H1 (cell line): Measurements from ENCODE around the gene ARHGAP42. TPM values are rescaled to one million over a fixed set of nuclear protein-coding genes. Genes with fewer than 3 reads are reported as not detected.

Source experiments
- CTCF ChIA-PET: fragments of 300-600 bp; sonication (Branson Sonifier 250); formaldehyde crosslinking; loops from one replicate; lab custom pipeline; 2021; ENCODE audit not compliant: partially characterized antibody; lab: Charles Lee
- POLR2A ChIA-PET: fragments of 300-600 bp; sonication (Branson Sonifier 250); formaldehyde crosslinking; loops from one replicate; lab custom pipeline; 2021; ENCODE audit warnings: inconsistent platforms; ENCODE audit not compliant: partially characterized antibody; lab: Charles Lee
- DNase-seq, 2 experiments: peaks; one replicate each; pipeline versions ENCODE4 v3.0.0 to v3.0.0-alpha.2; 2010 to 2022; ENCODE audit warnings: low spot score in 2 of 2, low read depth in 1 of 2, mixed read lengths in 1 of 2
- FAIRE-seq: peaks from 2 replicates; lab custom pipeline; 2011; peaks lifted over from hg19 to GRCh38; lab: Jason Lieb, UNC
- H2AFZ ChIP-seq: 2 replicates; pipeline ENCODE4 v1.8.1; 2012; ENCODE audit warnings: low read length, inconsistent platforms
- H2AK5ac ChIP-seq: 2 replicates; pipeline ENCODE4 v1.6.1; 2013; ENCODE audit warnings: low read depth, low read length
- H2BK120ac ChIP-seq: replicated peaks from 2 replicates; pipeline ENCODE3; 2013; ENCODE audit warnings: low read depth, low read length, inconsistent platforms
- H2BK12ac ChIP-seq: 2 replicates; pipeline ENCODE4 v1.6.1; 2013; ENCODE audit warnings: low read depth, low read length
- H2BK15ac ChIP-seq: 2 replicates; pipeline ENCODE4 v1.6.1; 2013; ENCODE audit warnings: low read length
- H2BK20ac ChIP-seq: 2 replicates; pipeline ENCODE4 v1.6.1; 2013; ENCODE audit warnings: low read length
- H2BK5ac ChIP-seq: 2 replicates; pipeline ENCODE4 v1.6.1; 2013; ENCODE audit warnings: low read depth, low read length
- H3K14ac ChIP-seq: 2 replicates; pipeline ENCODE4 v1.6.1; 2013; ENCODE audit warnings: inconsistent platforms; ENCODE audit not compliant: insufficient read length
- H3K18ac ChIP-seq: 2 replicates; pipeline ENCODE4 v1.6.1; 2013; ENCODE audit warnings: low read length; ENCODE audit errors: extremely low read depth
- H3K23ac ChIP-seq: 2 replicates; pipeline ENCODE4 v1.6.1; 2013; ENCODE audit warnings: inconsistent platforms; ENCODE audit not compliant: insufficient read length
- H3K23me2 ChIP-seq: 2 replicates; pipeline ENCODE4 v1.6.1; 2013; ENCODE audit warnings: low read depth, low read length
- H3K27ac ChIP-seq: 2 replicates; pipeline ENCODE4 v1.6.1; 2011; ENCODE audit warnings: low read depth, low read length, inconsistent platforms
- H3K27me3 ChIP-seq, 4 experiments: replicated peaks in 1 of 4; 1 replicate in 1 of 4; 2 replicates in 3 of 4; pipeline versions ENCODE4 v1.6.1 to v1.8.1; 2011 to 2013; ENCODE audit warnings: low read length in 3 of 4, mild to moderate bottlenecking in 3 of 4, inconsistent platforms in 2 of 4, mixed read lengths in 2 of 4, moderate library complexity in 1 of 4; ENCODE audit not compliant: control insufficient read depth in 3 of 4, insufficient read depth in 3 of 4; ENCODE audit errors: extremely low read depth in 1 of 4
- H3K36me3 ChIP-seq, 4 experiments: 2 replicates each; pipeline versions ENCODE4 v1.6.1 to v1.8.1; 2011 to 2013; ENCODE audit warnings: mild to moderate bottlenecking in 4 of 4, low read length in 3 of 4, moderate library complexity in 2 of 4, control low read depth in 1 of 4, inconsistent platforms in 1 of 4; ENCODE audit not compliant: insufficient read depth in 4 of 4, control insufficient read depth in 2 of 4
- H3K4ac ChIP-seq: replicated peaks from 2 replicates; pipeline ENCODE3; 2013; ENCODE audit warnings: low read length, low read depth, mixed read lengths, inconsistent platforms; ENCODE audit not compliant: insufficient read length
- H3K4me1 ChIP-seq, 4 experiments: replicated peaks in 1 of 4; 1 replicate in 1 of 4; 2 replicates in 3 of 4; pipeline versions ENCODE4 v1.6.1 to v1.8.1; 2011 to 2013; ENCODE audit warnings: low read length in 3 of 4, inconsistent platforms in 2 of 4, mixed read lengths in 1 of 4; ENCODE audit not compliant: insufficient read depth in 4 of 4, control insufficient read depth in 3 of 4
- H3K4me2 ChIP-seq, 2 experiments: 2 replicates each; pipeline versions ENCODE4 v1.6.1 to v1.8.1; 2011 to 2013; ENCODE audit warnings: low read depth in 2 of 2, low read length in 2 of 2, control low read depth in 1 of 2, inconsistent platforms in 1 of 2, mild to moderate bottlenecking in 1 of 2; ENCODE audit not compliant: insufficient read depth in 1 of 2
- H3K4me3 ChIP-seq, 4 experiments: fragments of 200-600, 300-600 bp in 1 of 4; sonication (generic), shearing (Covaris generic), sonication (Bioruptor Twin) in 1 of 4; 2 replicates each; pipeline versions ENCODE4 v1.5.1 to v1.8.1; 2011 to 2016; ENCODE audit warnings: low read length in 4 of 4, low read depth in 3 of 4, control low read depth in 2 of 4, inconsistent platforms in 2 of 4, mild to moderate bottlenecking in 2 of 4, mixed read lengths in 1 of 4, moderate library complexity in 1 of 4; ENCODE audit not compliant: insufficient read depth in 2 of 4; ENCODE audit errors: extremely low read depth in 1 of 4
- H3K56ac ChIP-seq: replicated peaks from 2 replicates; pipeline ENCODE3; 2013; ENCODE audit warnings: low read depth, mild to moderate bottlenecking, mixed read lengths, low read length, inconsistent platforms; ENCODE audit not compliant: insufficient read length
- H3K79me1 ChIP-seq: 2 replicates; pipeline ENCODE4 v1.6.1; 2013; ENCODE audit warnings: low read depth, low read length, control low read depth
- H3K79me2 ChIP-seq, 2 experiments: 2 replicates each; pipeline versions ENCODE4 v1.6.1 to v1.8.1; 2012 to 2013; ENCODE audit warnings: low read length in 2 of 2, mild to moderate bottlenecking in 2 of 2, inconsistent platforms in 1 of 2; ENCODE audit not compliant: insufficient read depth in 2 of 2, control insufficient read depth in 1 of 2
- H3K9ac ChIP-seq, 4 experiments: replicated peaks in 1 of 4; 1 replicate in 1 of 4; 2 replicates in 3 of 4; pipeline versions ENCODE4 v1.6.1 to v1.8.1; 2011 to 2013; ENCODE audit warnings: low read depth in 3 of 4, low read length in 3 of 4, control low read depth in 2 of 4, mild to moderate bottlenecking in 2 of 4, moderate library complexity in 2 of 4, inconsistent platforms in 1 of 4; ENCODE audit errors: extremely low read depth in 1 of 4
- H3K9me3 ChIP-seq, 2 experiments: 2 replicates each; pipeline versions ENCODE4 v1.6.1 to v1.8.1; 2012 to 2013; ENCODE audit warnings: mild to moderate bottlenecking in 2 of 2, moderate library complexity in 2 of 2, control low read depth in 1 of 2, inconsistent platforms in 1 of 2, low read depth in 1 of 2, low read length in 1 of 2, mixed read lengths in 1 of 2; ENCODE audit not compliant: insufficient read depth in 2 of 2
- H4K20me1 ChIP-seq, 2 experiments: replicated peaks in 1 of 2; 2 replicates each; pipeline versions ENCODE3 to v1.8.1; 2011 to 2013; ENCODE audit warnings: inconsistent platforms in 2 of 2, low read length in 2 of 2, mild to moderate bottlenecking in 1 of 2; ENCODE audit not compliant: insufficient read depth in 2 of 2, control insufficient read depth in 1 of 2
- H4K5ac ChIP-seq: 2 replicates; pipeline ENCODE4 v1.6.1; 2013; ENCODE audit warnings: low read length, low read depth, mixed read lengths, inconsistent platforms; ENCODE audit not compliant: insufficient read length
- H4K8ac ChIP-seq: 2 replicates; pipeline ENCODE4 v1.8.0; 2013; ENCODE audit warnings: mild to moderate bottlenecking, moderate library complexity, low read length, inconsistent platforms; ENCODE audit not compliant: insufficient read depth; ENCODE audit errors: extremely low read depth
- H4K91ac ChIP-seq: replicated peaks from 2 replicates; pipeline ENCODE3; 2013; ENCODE audit warnings: low read length, mixed read lengths, inconsistent platforms; ENCODE audit not compliant: insufficient read length
- ASH2L ChIP-seq: fragments of 200-600, 300-600 bp; sonication (generic); IDR thresholded peaks from one replicate; pipeline ENCODE4 v1.7.1; 2017; ENCODE audit warnings: low read length
- CEBPB ChIP-seq: IDR thresholded peaks from 2 replicates; pipeline ENCODE4 v1.6.1; 2012; ENCODE audit warnings: low read depth, low read length
- CHD1 ChIP-seq: IDR thresholded peaks from 2 replicates; pipeline ENCODE4 v1.6.1; 2012; ENCODE audit warnings: low read depth, low read length, improper control_type of control experiment
- EP300 ChIP-seq, 2 experiments: IDR thresholded peaks; 1 replicate in 1 of 2; 2 replicates in 1 of 2; pipeline ENCODE4 v1.6.1; 2011 to 2012; ENCODE audit warnings: low read depth in 2 of 2, low read length in 2 of 2, mild to moderate bottlenecking in 2 of 2, borderline replicate concordance in 1 of 2, inconsistent platforms in 1 of 2, moderate library complexity in 1 of 2
- GABPA ChIP-seq: IDR thresholded peaks from 2 replicates; pipeline ENCODE4 v1.6.1; 2011; ENCODE audit warnings: mild to moderate bottlenecking, low read length, moderate library complexity, borderline replicate concordance; ENCODE audit not compliant: insufficient read depth
- JUN ChIP-seq: IDR thresholded peaks from 2 replicates; pipeline ENCODE4 v1.6.1; 2011; ENCODE audit warnings: low read depth, mild to moderate bottlenecking, improper control_type of control experiment, low read length
- KDM1A ChIP-seq: fragments of 200-600, 300-600 bp; sonication (generic); IDR thresholded peaks from 2 replicates; pipeline ENCODE4 v1.7.1; 2016; ENCODE audit warnings: mild to moderate bottlenecking, low read length, borderline replicate concordance
- NANOG ChIP-seq: IDR thresholded peaks from 2 replicates; pipeline ENCODE4 v1.6.1; 2011; ENCODE audit warnings: low read length, low read depth, mild to moderate bottlenecking, inconsistent platforms; ENCODE audit not compliant: insufficient read depth, poor library complexity, severe bottlenecking
- POLR2A ChIP-seq, 2 experiments: IDR thresholded peaks; 1 replicate in 1 of 2; 2 replicates in 1 of 2; pipeline ENCODE4 v1.6.1; 2011; ENCODE audit warnings: low read depth in 2 of 2, low read length in 2 of 2, mild to moderate bottlenecking in 2 of 2; ENCODE audit errors: control extremely low read depth in 1 of 2
- POLR2AphosphoS5 ChIP-seq: IDR thresholded peaks from 2 replicates; pipeline ENCODE4 v1.6.1; 2011; ENCODE audit warnings: low read depth, low read length
- POU5F1 ChIP-seq: IDR thresholded peaks from 2 replicates; pipeline ENCODE4 v1.6.1; 2011; ENCODE audit warnings: low read depth, mild to moderate bottlenecking, low read length, moderate library complexity
- RNF2 ChIP-seq: fragments of 200-900, 300-1000 bp; sonication (generic); IDR thresholded peaks from 2 replicates; pipeline ENCODE4 v1.7.1; 2016; ENCODE audit warnings: borderline replicate concordance, low read depth, mild to moderate bottlenecking, antibody characterized with exemption, low read length; ENCODE audit not compliant: poor library complexity, severe bottlenecking; ENCODE audit errors: missing control alignments
- SP1 ChIP-seq: IDR thresholded peaks from 2 replicates; pipeline ENCODE4 v1.6.1; 2011; ENCODE audit warnings: low read depth, low read length
- TAF1 ChIP-seq: IDR thresholded peaks from 2 replicates; pipeline ENCODE4 v1.6.1; 2011; ENCODE audit warnings: mild to moderate bottlenecking, low read depth, low read length
- YY1 ChIP-seq: IDR thresholded peaks from 2 replicates; pipeline ENCODE4 v1.6.1; 2011; ENCODE audit warnings: low read depth, mild to moderate bottlenecking, low read length
- WGBS, 2 experiments: shearing (Covaris generic) in 1 of 2; methylation state at CpG; one replicate each; pipeline versions ENCODE4 v1.1.6 to v1.1.7; 2013 to 2015; ENCODE audit warnings: low lambda C conversion rate in 2 of 2, mixed read lengths in 2 of 2, inconsistent platforms in 1 of 2, low coverage in 1 of 2, missing lambda C conversion rate in 1 of 2; ENCODE audit not compliant: insufficient replicate concordance in 2 of 2, insufficient coverage in 1 of 2, insufficient read length in 1 of 2; ENCODE audit errors: extremely low coverage in 1 of 2, missing lambda C conversion rate in 1 of 2; 5-methylcytosine and 5-hydroxymethylcytosine counted together
- polyA plus RNA-seq, 7 experiments: library from polyadenylated mRNA; depleted of rRNA in 3 of 7; stranded (reverse) in 5 of 7; unstranded in 2 of 7; fragments of >200 nt in 5 of 7; fragments of 200-250 nt in 2 of 7; gene quantifications; 1 replicate in 5 of 7; 2 replicates in 1 of 7; 4 replicates in 1 of 7; pipeline versions ENCODE4 v1.2.1 to v1.2.3, GENCODE V29; 2011 to 2013; ENCODE audit warnings: missing spikeins in 2 of 7, mixed read lengths in 2 of 7
- total RNA-seq: library from RNA; stranded (reverse); fragmentation: NEBNext Ultra II Directional; extraction: Animal tissue kit (Norgen Biotek cat#: 25700); gene quantifications from 2 replicates; pipeline ENCODE4 v1.2.1, GENCODE V29; 2021

Gene ARHGAP42
- total and polyA plus RNA-seq, 2 of the 8 experiments (the other 6 are each of a cell fraction or from before 2014, with no cell fraction given): 22.2 to 33.5 TPM

- H3K9me3 ChIP-seq: no peaks in the 10 kb centered on the region
- no peak overlapping the region for H2BK12ac ChIP-seq
- ChIA-PET POLR2A (interaction anchor here (2.1 kb wide), 1 partner anchor 9 kb away, joined by 8 read pairs; no protein-coding TSS in a partner anchor), CTCF (interaction anchor here (0.6 to 1.3 kb wide), 5 partner anchors 20 to 95 kb away, joined by 3 to 4 read pairs (median 3); no protein-coding TSS in a partner anchor)
- H3K79me2 ChIP-seq: peaks cover 3 to 64% of the 10 kb centered on the region in 2 experiments; a peak in 2 of 4 replicates
- WGBS, 2 experiments: 74% methylated on average over 3 of the region's 3 CpGs; no CpG with 5 or more reads in 1 of the 2 experiments
- DNase-seq (no peak), FAIRE-seq (no peak)
- no peak overlapping the region for H3K23ac ChIP-seq
- no peaks in the 10 kb centered on the region for H3K23me2 ChIP-seq
- H4K5ac ChIP-seq: no peak overlapping the region
- no peak overlapping the region for H3K18ac ChIP-seq
- no peaks in the 10 kb centered on the region for H3K27me3 ChIP-seq
- no peak overlapping the region for H2AK5ac ChIP-seq
- H2AFZ ChIP-seq: no peak overlapping the region
- no peaks in the 10 kb centered on the region for H4K20me1 ChIP-seq
- H4K8ac ChIP-seq: no peak overlapping the region
- no peak overlapping the region for H3K4me2 ChIP-seq
- H3K56ac ChIP-seq: no peak overlapping the region
- no peak overlapping the region for H3K27ac ChIP-seq
- no peak overlapping the region for H2BK120ac ChIP-seq
- H3K4me3 ChIP-seq: no peak overlapping the region
- no peaks in the 10 kb centered on the region; the same call in 1 of the 2 replicates for H3K79me1 ChIP-seq
- no peak overlapping the region for H2BK5ac ChIP-seq
- H4K91ac ChIP-seq: no peak overlapping the region
- H3K14ac ChIP-seq: no peak overlapping the region
- H3K4ac ChIP-seq: no peak overlapping the region
- no peaks in the 10 kb centered on the region for H3K36me3 ChIP-seq
- no peak overlapping the region for H2BK15ac ChIP-seq
- no peak overlapping the region for H2BK20ac ChIP-seq
- H3K9ac ChIP-seq: no peak overlapping the region
- H3K4me1 ChIP-seq: peaks cover 0 to 8% (median 4%) of the 10 kb centered on the region in 4 experiments; a peak in 3 of 7 replicates
- TF ChIP-seq CHD1 (no peak), POU5F1 (no peak), POLR2AphosphoS5 (no peak), TAF1 (no peak), KDM1A (no peak), EP300 (IDR thresholded peaks at IDR 0.05; ENCODE audit: borderline replicate concordance in 1 of 2, low read depth in 2 of 2, low read length in 2 of 2) (no peak), SP1 (no peak), POLR2A (IDR thresholded peaks at IDR 0.05; ENCODE audit: control extremely low read depth in 1 of 2, low read depth in 2 of 2, low read length in 2 of 2) (no peak), YY1 (no peak), CEBPB (no peak), NANOG (no peak), GABPA (no peak), ASH2L (no peak), JUN (no peak), RNF2 (no peak)
These were observed 72.8 kb downstream of the ARHGAP42 start for GRCh38 chr11:100759856-100760255.
